RWPE1 (cell line): ENCODE data around the gene GREM2.

ENCODE experiments used
- CTCF ChIA-PET: fragments of 350-600 bp; sonication (Branson Sonifier 250); formaldehyde crosslinking; extraction: SDS; loops from one replicate; lab custom pipeline; 2021; lab: Yijun Ruan, JAX
- POLR2A ChIA-PET: fragments of 400-600 bp; formaldehyde crosslinking; extraction: SDS; loops from one replicate; lab custom pipeline; 2020; ENCODE audit warnings: antibody characterized with exemption; ENCODE audit not compliant: low non-redundant PET; lab: Yijun Ruan, JAX
- DNase-seq: peaks from one replicate; pipeline ENCODE4 v3.0.0; 2012; ENCODE audit warnings: low spot score
- H3K27ac ChIP-seq: fragments of 450-650 bp; 2 replicates; pipeline ENCODE4 v1.5.1; 2017
- TF ChIP-seq, protein P1 (sequence below): fragments of 450-650 bp; conservative IDR thresholded peaks from 2 replicates; pipeline ENCODE4 v1.5.1; 2017; ENCODE audit warnings: low read depth, mild to moderate bottlenecking

GREM2 gene

DNA sequence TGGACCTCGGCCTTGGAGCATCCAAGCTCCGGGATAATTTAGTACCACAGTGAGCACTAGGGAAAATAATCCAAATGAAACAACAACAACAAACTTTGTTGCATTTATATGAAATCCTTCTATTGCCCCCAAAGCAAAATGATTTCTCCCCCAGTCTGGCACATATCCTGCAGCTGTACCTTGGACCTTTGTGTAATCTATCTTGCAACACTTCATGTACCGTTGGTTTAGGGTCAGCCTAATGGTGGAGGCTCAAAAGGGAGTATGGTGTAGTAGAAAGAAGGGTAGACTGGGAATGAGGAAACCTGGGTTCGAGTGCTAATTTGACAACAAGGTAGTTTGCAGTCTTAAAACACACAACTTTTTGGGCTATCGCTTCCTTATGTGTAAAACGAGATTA, 12.1 kb downstream of the GREM2 start:
- DNase-seq: no peak
- POLR2A ChIA-PET: no interaction called here
- TF ChIP-seq, protein P1, sequence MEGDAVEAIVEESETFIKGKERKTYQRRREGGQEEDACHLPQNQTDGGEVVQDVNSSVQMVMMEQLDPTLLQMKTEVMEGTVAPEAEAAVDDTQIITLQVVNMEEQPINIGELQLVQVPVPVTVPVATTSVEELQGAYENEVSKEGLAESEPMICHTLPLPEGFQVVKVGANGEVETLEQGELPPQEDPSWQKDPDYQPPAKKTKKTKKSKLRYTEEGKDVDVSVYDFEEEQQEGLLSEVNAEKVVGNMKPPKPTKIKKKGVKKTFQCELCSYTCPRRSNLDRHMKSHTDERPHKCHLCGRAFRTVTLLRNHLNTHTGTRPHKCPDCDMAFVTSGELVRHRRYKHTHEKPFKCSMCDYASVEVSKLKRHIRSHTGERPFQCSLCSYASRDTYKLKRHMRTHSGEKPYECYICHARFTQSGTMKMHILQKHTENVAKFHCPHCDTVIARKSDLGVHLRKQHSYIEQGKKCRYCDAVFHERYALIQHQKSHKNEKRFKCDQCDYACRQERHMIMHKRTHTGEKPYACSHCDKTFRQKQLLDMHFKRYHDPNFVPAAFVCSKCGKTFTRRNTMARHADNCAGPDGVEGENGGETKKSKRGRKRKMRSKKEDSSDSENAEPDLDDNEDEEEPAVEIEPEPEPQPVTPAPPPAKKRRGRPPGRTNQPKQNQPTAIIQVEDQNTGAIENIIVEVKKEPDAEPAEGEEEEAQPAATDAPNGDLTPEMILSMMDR: no peak
- CTCF ChIA-PET: no interaction called here
- H3K27ac ChIP-seq: no peak overlapping the region

DNA sequence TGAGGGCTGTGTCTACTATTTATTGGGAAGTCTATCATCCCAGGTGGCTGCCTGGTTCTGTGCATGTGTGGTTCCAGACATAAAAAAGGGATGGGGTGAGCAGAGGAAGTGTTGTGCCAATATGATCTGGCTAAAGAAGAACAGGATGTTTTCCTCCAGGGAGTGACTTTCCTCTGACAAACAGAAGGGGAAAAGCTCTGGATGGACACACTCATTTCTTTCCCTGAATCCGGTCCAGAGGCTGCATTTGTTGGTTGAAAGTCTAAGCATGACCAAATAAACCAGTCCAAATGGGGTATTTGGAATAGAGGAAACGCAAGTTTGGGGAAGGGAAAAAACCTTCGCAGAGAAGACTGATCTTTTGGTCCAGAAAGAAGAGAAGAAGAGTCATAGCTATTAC, 12.7 kb downstream of the GREM2 start:
- ChIA-PET CTCF (no interaction called here), POLR2A (no interaction called here)
- H3K27ac ChIP-seq: no peak overlapping the region
- no peak for DNase-seq
- TF ChIP-seq, protein P1: no peak

DNA sequence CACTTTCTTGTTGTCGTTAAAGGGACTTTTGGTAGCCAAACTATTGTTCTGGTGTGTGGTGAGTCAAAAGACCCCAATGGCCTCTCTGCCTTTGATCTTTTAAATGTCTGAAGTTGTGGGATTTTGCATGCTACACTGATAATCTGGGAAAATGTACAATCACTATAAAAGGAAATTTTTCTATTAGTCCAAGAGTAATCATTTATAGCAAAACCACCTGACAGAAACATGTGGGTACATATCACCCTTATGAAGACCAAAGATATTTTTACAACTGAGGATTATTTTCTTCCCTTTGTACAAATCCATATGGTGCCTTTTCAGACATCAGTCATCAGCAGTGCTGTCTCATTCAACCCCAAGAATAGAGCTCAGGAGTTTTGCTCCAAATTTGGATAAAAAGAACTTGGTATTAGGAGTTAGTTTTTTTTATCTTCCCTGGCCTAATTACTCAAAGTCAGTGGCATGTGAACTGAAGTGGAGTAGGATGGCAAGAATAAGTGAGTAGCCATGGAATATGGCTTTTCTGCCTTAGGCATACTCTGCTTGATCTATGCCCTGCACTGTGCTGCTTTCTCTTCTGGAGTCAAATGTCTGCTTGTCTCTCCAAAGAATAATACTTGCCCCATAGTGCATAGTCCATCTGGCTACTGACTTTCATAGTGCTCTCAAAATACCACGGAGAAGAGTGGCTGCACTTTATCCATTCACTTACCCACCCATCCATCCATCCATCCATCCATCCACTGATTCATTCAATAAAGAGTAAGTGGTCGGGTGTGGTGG, 13.5 kb downstream of the GREM2 start:
- CTCF ChIA-PET: no interaction called here
- DNase-seq: no peak
- POLR2A ChIA-PET: no interaction called here
- no peak overlapping the region for H3K27ac ChIP-seq
- TF ChIP-seq, protein P1: no peak

DNA sequence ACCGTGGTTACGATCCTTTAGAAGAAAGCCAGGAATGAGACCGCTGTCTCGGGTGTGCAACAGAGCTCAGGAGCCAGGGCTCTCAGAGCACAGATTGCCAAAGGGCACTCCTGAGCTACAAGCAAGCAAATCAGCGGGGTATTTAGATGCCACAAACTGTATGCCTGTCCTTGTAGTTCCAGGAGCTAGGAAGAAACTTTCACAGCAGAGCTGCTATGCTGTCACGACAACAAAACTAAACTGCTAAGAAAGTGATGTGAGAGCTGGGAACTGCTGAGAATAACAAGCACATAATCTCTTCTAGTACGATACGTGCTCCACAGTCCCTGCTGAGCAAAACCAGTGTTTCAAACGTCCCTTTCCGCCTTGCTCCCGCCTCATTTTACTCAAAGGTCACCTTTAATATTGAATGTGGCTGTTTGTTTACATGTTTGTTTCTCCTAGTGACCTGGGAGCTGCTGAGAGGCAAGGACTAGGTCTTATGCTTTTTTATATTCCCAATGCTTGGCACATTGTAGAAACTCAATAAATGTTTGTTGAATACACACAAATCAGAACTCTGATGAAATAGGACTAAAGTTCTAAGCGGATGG, 14.7 kb downstream of the GREM2 start:
- no peak for DNase-seq
- ChIA-PET CTCF (interaction anchor here (0.5 kb wide), 1 partner anchor 16 kb away, joined by 4 read pairs; no protein-coding TSS in a partner anchor), POLR2A (no interaction called here)
- TF ChIP-seq, protein P1: no peak
- no peak overlapping the region for H3K27ac ChIP-seq

DNA sequence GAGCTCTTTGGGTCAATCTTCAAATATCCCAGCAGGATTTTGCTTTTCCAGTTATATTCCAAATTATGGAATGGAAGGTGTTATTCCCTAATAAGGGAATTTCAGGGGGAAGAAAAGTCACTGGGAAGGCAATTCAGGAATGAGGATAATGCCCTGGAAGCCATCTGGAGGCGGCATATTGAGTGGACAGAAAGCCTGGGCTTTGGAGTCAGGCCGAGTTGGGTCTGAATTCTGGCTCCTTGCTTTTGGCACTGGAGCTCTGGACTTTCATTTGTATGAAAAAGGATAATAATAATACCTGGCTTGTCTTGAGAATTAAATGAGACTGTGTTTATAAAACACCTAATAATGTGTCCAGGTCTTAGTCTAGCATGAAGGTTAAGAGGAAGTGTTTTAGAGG, 16.5 kb downstream of the GREM2 start:
- CTCF ChIA-PET: interaction anchor here (0.7 kb wide), 1 partner anchor 13 kb away, joined by 4 read pairs; no protein-coding TSS in a partner anchor

DNA sequence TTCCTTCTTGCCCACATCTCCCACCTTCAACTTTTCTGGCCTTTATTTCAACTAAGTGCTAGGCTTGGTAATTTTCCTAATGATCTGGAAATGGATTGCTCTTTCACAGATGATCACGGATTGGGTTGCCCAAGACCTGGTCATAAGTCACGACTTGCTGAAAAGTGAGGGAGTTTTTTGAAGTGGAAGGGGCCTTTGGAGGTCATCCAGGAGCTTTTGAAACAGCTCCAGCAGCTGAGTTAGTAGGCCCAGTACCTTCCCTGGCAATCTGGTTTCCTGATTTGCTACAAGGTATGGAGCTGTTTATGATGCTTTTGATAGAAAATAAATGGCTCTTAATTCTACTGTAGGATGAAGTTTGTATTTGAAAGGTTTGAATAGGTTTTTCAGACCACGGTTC, 20.4 kb downstream of the GREM2 start:
- CTCF ChIA-PET: no interaction called here
- no peak for DNase-seq
- H3K27ac ChIP-seq: no peak overlapping the region
- TF ChIP-seq, protein P1: no peak
- POLR2A ChIA-PET: no interaction called here

More for the DNA sequence above, 16.5 kb downstream of the GREM2 start:
- no peak for DNase-seq
- POLR2A ChIA-PET: no interaction called here
- H3K27ac ChIP-seq: no peak overlapping the region
- TF ChIP-seq, protein P1: no peak
